GM12864 (cell line): Measurements from ENCODE around the gene FUZ.
A peak's percentile ranks its signal among the peaks of the same experiment; 100 is the strongest.

Source experiments
- DNase-seq: peaks from one replicate; pipeline ENCODE4 v3.0.0-alpha.2; 2011; ENCODE audit warnings: low read depth
- H3K4me3 ChIP-seq: 2 replicates; pipeline ENCODE4 v1.5.1; 2011; ENCODE audit warnings: mild to moderate bottlenecking, low read depth, low read length, control low read depth
- TF ChIP-seq, protein P1 (sequence below): IDR thresholded peaks from 2 replicates; pipeline ENCODE4 v1.5.1; 2011; ENCODE audit warnings: low read depth, mild to moderate bottlenecking, moderate library complexity, low read length, control low read depth, inconsistent platforms; ENCODE audit errors: missing control alignments

The FUZ gene, protein sequence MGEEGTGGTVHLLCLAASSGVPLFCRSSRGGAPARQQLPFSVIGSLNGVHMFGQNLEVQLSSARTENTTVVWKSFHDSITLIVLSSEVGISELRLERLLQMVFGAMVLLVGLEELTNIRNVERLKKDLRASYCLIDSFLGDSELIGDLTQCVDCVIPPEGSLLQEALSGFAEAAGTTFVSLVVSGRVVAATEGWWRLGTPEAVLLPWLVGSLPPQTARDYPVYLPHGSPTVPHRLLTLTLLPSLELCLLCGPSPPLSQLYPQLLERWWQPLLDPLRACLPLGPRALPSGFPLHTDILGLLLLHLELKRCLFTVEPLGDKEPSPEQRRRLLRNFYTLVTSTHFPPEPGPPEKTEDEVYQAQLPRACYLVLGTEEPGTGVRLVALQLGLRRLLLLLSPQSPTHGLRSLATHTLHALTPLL

DNA sequence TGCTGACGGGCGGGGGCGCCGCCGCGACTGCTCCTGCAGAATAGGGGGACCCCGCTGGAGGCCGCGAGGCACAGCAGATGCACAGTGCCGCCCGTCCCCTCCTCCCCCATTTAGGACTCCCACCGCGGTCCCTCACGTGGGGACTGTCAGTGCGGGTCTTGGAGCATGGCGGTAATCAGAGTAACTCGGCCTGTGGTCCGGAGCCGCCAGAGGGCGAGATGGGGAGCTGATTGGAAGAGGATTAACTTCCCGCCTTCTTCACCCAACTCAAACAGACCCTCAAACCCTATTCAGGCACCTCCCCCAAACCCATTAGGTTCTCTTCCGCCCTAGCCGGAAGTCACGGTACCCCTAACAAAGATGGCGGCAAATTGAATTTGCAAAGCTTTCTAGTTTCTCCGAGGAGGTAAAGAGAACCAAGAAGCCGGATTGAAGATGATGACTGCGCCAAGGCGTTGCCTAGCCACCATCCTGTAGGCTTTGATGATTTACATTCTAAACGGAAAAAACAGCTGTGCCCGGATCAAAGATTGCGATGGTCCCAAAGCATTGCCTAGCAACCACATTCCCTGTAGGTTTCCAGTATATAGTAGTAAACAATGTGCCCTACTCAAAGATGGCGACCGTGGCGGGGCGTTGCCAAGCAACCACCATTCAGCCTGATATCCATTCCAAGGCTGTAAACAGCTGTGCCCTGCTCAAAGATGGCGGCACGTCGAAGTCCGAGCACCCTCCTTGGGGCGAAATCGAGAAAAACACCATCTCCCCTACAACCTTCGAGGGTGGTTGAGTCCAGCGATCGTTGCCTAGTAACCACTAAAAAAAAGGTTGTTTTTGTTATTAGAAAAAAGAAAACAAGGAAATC is at the start of gene FUZ:
TSS of gene FUZ (minus strand) at position 296 of the 865 bp plus-strand sequence. CDS start at position 110, 186 bp downstream.
- DNase-seq = peak; percentile 92
- TF ChIP-seq, protein P1, sequence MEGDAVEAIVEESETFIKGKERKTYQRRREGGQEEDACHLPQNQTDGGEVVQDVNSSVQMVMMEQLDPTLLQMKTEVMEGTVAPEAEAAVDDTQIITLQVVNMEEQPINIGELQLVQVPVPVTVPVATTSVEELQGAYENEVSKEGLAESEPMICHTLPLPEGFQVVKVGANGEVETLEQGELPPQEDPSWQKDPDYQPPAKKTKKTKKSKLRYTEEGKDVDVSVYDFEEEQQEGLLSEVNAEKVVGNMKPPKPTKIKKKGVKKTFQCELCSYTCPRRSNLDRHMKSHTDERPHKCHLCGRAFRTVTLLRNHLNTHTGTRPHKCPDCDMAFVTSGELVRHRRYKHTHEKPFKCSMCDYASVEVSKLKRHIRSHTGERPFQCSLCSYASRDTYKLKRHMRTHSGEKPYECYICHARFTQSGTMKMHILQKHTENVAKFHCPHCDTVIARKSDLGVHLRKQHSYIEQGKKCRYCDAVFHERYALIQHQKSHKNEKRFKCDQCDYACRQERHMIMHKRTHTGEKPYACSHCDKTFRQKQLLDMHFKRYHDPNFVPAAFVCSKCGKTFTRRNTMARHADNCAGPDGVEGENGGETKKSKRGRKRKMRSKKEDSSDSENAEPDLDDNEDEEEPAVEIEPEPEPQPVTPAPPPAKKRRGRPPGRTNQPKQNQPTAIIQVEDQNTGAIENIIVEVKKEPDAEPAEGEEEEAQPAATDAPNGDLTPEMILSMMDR = no peak
- peak within 1 kb of the TSS; percentile 70 for H3K4me3 ChIP-seq

DNA sequence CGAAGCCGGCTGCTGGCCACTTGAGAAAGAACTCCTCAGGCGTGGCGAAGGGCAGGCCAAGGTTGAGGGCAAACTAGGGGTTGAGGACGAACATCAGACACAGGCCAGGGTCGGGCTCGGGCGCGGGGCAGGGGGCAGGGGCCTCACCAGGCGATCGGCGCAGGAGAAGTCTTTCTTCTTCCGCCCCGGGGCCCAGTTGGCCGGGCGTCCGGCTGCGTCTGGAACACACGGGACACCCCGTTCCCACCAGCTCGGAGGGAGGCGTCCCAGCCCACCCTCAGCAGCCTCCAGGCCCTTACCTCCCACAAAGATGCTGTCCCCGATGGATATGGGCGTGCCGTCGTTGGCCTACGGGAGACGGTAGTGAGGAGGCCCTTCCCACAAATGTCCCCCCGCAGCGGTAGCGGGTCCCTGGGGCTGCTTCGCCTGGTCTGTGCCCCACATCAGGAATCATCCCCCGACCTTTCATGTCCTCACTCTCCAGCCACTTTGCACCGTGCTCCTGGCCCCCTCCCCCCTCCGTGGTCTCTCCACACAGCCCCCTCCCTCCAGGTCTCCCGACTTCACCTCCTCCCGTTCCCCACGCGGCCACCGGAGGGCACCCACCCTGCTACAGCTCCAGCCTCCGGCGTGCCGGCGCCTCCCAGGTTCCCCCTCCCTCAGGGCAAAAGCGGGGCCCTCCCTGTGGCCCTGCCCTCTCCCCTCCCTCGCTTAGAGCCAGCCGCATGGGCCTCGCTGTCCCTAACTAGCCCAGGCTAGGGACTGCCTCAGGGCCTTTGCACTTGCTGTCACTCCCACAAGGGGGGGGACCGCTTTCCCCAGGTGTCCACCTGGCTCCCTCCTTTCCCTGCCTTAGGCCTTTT is 49.5 kb upstream of the FUZ start:
- DNase-seq = no peak
- H3K4me3 ChIP-seq = no peak overlapping the region

DNA sequence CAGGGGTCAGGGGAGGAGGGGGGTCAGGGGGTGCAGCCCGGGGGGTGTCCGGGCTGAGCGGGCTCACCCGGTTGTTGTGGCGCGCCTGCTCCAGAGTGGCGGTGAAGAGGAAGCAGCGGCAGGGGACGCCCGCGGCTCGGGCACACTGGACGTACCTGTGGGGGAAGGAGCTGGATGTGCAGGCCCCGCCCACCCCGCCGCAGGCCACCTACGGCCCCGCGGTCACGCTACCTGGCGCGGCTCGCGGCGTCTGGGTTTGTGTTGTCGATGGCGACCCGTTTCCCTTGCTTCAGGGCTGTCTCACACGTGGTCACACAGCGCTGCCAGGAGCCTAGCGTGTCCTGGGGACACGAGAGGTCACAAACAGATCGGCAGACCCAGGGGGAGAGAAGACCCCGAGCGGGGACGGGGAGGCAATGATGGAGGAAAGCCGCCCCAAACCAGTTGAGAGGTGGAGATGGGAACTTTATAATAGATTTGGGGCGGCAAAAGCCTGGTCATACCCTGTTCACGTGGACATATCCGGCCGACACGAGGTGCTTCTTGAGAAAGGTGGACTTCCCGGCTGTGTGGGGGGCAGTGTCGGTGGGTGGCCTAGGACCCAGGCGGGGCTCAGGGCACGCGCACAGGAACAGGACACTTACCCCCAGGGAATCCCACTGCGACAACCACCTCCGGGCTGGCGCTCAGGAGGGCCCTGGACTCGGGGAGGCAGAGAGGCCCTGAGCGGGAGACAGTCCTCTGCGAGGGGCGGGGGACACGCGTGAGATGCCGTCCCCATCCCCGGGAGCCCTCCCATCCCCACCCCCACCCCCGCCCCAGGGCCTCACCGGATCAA is 48.7 kb upstream of the FUZ start:
- TF ChIP-seq, protein P1 = no peak
- no peak for DNase-seq
- no peak overlapping the region for H3K4me3 ChIP-seq

More for the DNA sequence above, 49.5 kb upstream of the FUZ start:
- TF ChIP-seq, protein P1 = peak; percentile 50

DNA sequence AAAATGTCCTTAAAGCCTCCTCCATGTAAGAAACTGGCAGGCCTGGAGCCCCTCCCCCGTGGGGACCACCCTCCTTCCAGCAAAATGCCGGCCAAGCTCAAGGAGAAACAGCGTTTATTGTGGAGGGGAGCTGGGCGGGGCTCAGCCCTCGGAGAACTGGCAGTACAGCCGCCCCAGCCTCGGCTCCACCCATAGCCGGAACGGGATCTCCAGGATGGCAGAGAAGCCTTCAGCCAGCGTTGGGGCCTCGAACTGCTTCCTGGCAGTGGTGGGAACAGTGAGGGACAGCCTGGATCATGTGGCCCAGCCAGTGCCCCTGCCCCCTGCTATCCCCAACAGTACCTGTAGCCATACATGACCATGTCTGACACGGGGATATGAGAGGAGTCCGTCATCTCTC is 48.0 kb upstream of the FUZ start:
- TF ChIP-seq, protein P1 = no peak
- no peak overlapping the region for H3K4me3 ChIP-seq
- DNase-seq = no peak

DNA sequence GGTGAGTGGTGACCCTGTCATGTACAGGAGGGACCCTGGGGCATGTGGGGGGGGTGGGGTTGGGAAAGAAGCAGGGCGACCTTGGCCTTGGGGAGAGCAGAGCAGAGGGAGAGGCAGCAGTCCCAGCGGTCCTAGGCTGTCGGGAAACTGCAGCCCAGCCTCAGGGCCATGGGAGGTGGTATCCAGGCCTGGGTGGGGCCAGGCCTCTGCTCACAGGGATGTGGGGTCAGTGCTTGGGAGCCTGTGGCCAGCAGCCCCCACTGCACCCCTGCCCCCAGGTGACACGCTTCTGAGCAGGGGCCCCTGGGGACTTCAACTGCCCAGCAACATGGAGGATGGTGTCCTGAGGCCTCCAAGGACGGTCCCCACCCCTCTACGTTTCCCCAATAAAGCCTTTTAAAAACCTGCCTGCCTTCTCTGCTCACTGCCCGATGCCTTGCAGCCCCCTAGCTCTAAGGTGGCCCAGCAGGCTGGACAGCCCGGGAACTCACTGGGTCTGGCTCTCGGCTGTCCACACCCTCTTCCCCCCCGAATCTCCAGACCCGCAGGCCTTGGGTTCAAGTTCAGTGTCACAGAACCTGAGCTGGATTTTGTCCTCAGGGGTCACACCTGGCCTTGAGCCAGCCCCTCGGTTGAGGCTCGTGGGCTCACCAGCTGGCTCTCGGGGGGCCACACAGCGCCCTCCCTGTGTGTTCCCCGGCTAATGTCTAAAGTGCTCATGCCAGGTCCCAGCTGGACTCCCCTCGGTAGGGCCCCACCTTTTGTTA is 47.4 kb upstream of the FUZ start:
- TF ChIP-seq, protein P1 = no peak

More for the DNA sequence above, 47.4 kb upstream of the FUZ start:
- H3K4me3 ChIP-seq = no peak overlapping the region
- DNase-seq = no peak
